IPS-15b (cell line): ENCODE results near the gene HPDL.

Experiments used
- H3K27me3 ChIP-seq: one replicate; pipeline ENCODE4 v1.6.1; 2013; ENCODE audit warnings: low read length; ENCODE audit not compliant: control insufficient read depth, insufficient read depth
- H3K36me3 ChIP-seq: one replicate; pipeline ENCODE4 v1.6.1; 2013; ENCODE audit warnings: low read length; ENCODE audit not compliant: control insufficient read depth, insufficient read depth
- H3K4me1 ChIP-seq: one replicate; pipeline ENCODE4 v1.6.1; 2013; ENCODE audit warnings: mild to moderate bottlenecking, low read length; ENCODE audit not compliant: control insufficient read depth, insufficient read depth
- H3K4me3 ChIP-seq: one replicate; pipeline ENCODE4 v1.5.1; 2013; ENCODE audit warnings: low read depth, low read length
- H3K9ac ChIP-seq: one replicate; pipeline ENCODE4 v1.6.1; 2013; ENCODE audit warnings: low read depth, mild to moderate bottlenecking, low read length
- H3K9me3 ChIP-seq: one replicate; pipeline ENCODE4 v1.6.1; 2013; ENCODE audit warnings: mild to moderate bottlenecking, low read length; ENCODE audit not compliant: control insufficient read depth, insufficient read depth

HPDL gene

GRCh38 chr1:45303520-45304310, 23.0 kb upstream of the HPDL start:
- peak overlapping the region; percentile 90 for H3K4me3 ChIP-seq
- H3K9ac ChIP-seq, result peak overlapping the region; percentile 88
- H3K27me3 ChIP-seq, result no peaks in the 10 kb centered on the region
- H3K4me1 ChIP-seq, result peaks cover 34% of the 10 kb centered on the region
- H3K9me3 ChIP-seq, result no peaks in the 10 kb centered on the region
- H3K36me3 ChIP-seq, result no peaks in the 10 kb centered on the region

GRCh38 chr1:45304311-45305081, 22.2 kb upstream of the HPDL start:
- Histone ChIP-seq H3K27me3 (no peaks in the 10 kb centered on the region), H3K9ac (peak overlapping the region; percentile 88), H3K9me3 (no peaks in the 10 kb centered on the region), H3K4me1 (peaks cover 34% of the 10 kb centered on the region), H3K4me3 (peak overlapping the region; percentile 90), H3K36me3 (no peaks in the 10 kb centered on the region)

- Histone ChIP-seq H3K27me3 (no peaks in the 10 kb centered on the region), H3K9me3 (no peaks in the 10 kb centered on the region), H3K36me3 (no peaks in the 10 kb centered on the region), H3K4me1 (peaks cover 34% of the 10 kb centered on the region), H3K9ac (no peak overlapping the region), H3K4me3 (peak overlapping the region; percentile 90)
These were observed 21.5 kb upstream of the HPDL start for GRCh38 chr1:45305231-45305630.

- no peaks in the 10 kb centered on the region for H3K27me3 ChIP-seq
- H3K9me3 ChIP-seq, result no peaks in the 10 kb centered on the region
- H3K4me1 ChIP-seq, result peaks cover 34% of the 10 kb centered on the region
- H3K4me3 ChIP-seq, result peak overlapping the region; percentile 4
- peak overlapping the region; percentile 14 for H3K9ac ChIP-seq
- no peaks in the 10 kb centered on the region for H3K36me3 ChIP-seq
These were observed 20.4 kb upstream of the HPDL start for GRCh38 chr1:45306319-45306718.

DNA sequence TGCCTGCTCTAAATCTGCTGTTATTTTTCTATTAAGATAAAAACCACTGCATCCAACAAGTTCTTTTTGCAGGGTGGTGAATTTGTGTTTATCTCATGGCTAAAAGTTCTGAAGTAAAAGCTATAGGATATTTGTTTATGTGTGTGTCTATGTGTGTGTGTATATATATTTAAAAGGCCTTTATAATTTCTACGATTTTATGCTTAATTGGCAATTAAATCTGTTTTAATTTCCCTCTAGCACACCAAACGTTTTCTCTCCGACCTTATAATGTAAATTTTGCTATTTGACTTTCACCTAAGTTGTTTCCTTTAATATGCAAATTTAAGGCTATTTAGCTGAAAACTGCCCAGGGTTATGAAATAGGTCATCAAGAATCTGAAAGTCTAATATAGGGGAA, 19.8 kb upstream of the HPDL start:
- Histone ChIP-seq H3K4me1 (peaks cover 30% of the 10 kb centered on the region), H3K9ac (peak overlapping the region; percentile 14)

GRCh38 chr1:45314266-45314665, 12.4 kb upstream of the HPDL start:
- no peak overlapping the region for H3K9ac ChIP-seq
- H3K36me3 ChIP-seq, result no peaks in the 10 kb centered on the region
- no peak overlapping the region for H3K4me3 ChIP-seq
- no peaks in the 10 kb centered on the region for H3K27me3 ChIP-seq
- no peaks in the 10 kb centered on the region for H3K9me3 ChIP-seq
- peaks cover 3% of the 10 kb centered on the region for H3K4me1 ChIP-seq

More for the DNA sequence above, 19.8 kb upstream of the HPDL start:
- H3K27me3 ChIP-seq, result no peaks in the 10 kb centered on the region
- no peaks in the 10 kb centered on the region for H3K36me3 ChIP-seq
- no peaks in the 10 kb centered on the region for H3K9me3 ChIP-seq
- H3K4me3 ChIP-seq, result peak overlapping the region; percentile 4

DNA sequence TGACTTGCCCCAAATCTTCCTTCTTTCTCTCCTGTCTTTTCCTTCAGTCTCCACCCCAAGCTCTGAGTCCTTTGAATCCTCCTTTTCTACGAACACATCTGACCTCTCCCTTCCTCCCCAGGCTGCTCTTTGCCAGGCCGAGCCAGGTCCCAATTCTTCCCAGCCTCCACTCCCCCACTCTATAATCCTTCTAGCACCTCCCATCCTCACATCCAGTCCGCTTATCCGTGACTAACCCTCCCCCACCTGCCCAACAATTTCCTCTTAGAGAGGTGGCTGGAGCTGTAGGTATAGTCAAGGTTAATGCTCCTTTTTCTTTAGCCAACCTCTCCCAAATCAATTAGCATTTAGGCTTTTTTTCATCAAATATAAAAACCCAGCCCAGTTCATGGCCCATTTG, 9.5 kb upstream of the HPDL start:
- H3K9me3 ChIP-seq, result no peaks in the 10 kb centered on the region
- H3K4me1 ChIP-seq, result peaks cover 12% of the 10 kb centered on the region
- no peaks in the 10 kb centered on the region for H3K36me3 ChIP-seq
- no peaks in the 10 kb centered on the region for H3K27me3 ChIP-seq
- no peak overlapping the region for H3K4me3 ChIP-seq
- no peak overlapping the region for H3K9ac ChIP-seq

DNA sequence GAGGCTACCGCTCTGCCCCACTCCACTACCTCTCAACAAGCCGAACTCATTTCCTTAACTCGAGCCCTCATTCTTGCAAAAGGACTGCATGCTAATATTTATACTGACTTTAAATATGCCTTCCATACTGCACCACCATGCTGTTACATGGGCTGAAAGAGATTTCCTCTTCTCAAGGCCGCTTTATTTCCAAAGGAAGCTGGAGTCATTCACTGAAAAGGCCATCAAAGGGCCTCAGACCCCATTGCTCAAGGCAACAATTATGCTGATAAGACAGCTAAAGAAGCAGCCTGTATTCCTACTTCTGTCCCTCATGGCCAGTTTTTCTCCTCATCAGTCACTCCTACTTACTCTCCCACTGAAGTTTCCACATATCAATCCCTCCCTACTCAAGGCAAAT, 6.9 kb upstream of the HPDL start:
- Histone ChIP-seq H3K36me3 (no peaks in the 10 kb centered on the region), H3K9ac (no peak overlapping the region), H3K4me1 (peaks cover 12% of the 10 kb centered on the region), H3K9me3 (no peaks in the 10 kb centered on the region), H3K27me3 (no peaks in the 10 kb centered on the region), H3K4me3 (no peak overlapping the region)

- no peaks in the 10 kb centered on the region for H3K9me3 ChIP-seq
- H3K4me1 ChIP-seq, result peaks cover 12% of the 10 kb centered on the region
- H3K4me3 ChIP-seq, result no peak overlapping the region
- no peaks in the 10 kb centered on the region for H3K36me3 ChIP-seq
- no peaks in the 10 kb centered on the region for H3K27me3 ChIP-seq
- H3K9ac ChIP-seq, result peak overlapping the region; percentile 13
These were observed 5.3 kb upstream of the HPDL start for GRCh38 chr1:45321444-45321843.

DNA sequence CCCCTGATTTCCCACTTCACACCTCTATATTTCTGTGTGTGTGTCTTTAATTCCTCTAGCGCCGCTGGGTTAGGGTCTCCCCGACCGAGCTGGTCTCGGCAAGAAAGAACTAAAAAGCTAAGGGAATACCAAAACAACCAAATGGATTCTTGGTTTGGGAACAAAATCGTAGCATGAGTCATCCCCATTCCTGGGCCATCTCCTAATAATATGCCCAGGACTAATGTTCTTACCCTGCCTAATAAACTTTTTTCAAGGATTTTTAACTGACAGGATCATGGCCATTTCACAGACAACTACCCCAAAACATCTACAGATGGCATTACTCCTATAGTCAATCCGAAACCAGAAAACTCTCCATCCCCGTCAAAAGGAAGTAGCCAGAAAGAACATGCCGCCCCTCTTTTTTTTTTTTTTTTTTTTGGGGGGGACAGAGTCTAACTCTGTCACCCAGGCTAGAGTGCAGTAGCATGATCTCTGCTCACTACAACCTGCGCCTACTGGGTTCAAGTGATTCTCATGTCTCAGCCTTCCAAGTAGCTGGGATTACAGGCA, 4.1 kb upstream of the HPDL start:
- Histone ChIP-seq H3K36me3 (no peaks in the 10 kb centered on the region), H3K9ac (no peak overlapping the region), H3K4me1 (peaks cover 9% of the 10 kb centered on the region), H3K27me3 (no peaks in the 10 kb centered on the region), H3K9me3 (no peaks in the 10 kb centered on the region), H3K4me3 (no peak overlapping the region)

GRCh38 chr1:45325851-45326506, 716 bp upstream of the HPDL start:
- Histone ChIP-seq H3K4me3 (peak overlapping the region; percentile 81), H3K27me3 (no peaks in the 10 kb centered on the region), H3K36me3 (peaks cover under 1% of the 10 kb centered on the region), H3K4me1 (peaks cover 13% of the 10 kb centered on the region), H3K9ac (peak overlapping the region; percentile 91), H3K9me3 (no peaks in the 10 kb centered on the region)
